Stimulated activated naive CD4-positive, alpha-beta T cell treated with Interleukin-2 at 50 U/mL for 16 hours (primary cell): ENCODE measurements around the gene SOAT2.
A peak's percentile ranks its signal among the peaks of the same experiment; 100 is the strongest.

ENCODE experiments used
- DNase-seq: peaks from one replicate; lab custom pipeline; 2025; lab: John Stamatoyannopoulos, UW

The SOAT2 gene, protein sequence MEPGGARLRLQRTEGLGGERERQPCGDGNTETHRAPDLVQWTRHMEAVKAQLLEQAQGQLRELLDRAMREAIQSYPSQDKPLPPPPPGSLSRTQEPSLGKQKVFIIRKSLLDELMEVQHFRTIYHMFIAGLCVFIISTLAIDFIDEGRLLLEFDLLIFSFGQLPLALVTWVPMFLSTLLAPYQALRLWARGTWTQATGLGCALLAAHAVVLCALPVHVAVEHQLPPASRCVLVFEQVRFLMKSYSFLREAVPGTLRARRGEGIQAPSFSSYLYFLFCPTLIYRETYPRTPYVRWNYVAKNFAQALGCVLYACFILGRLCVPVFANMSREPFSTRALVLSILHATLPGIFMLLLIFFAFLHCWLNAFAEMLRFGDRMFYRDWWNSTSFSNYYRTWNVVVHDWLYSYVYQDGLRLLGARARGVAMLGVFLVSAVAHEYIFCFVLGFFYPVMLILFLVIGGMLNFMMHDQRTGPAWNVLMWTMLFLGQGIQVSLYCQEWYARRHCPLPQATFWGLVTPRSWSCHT

DNA sequence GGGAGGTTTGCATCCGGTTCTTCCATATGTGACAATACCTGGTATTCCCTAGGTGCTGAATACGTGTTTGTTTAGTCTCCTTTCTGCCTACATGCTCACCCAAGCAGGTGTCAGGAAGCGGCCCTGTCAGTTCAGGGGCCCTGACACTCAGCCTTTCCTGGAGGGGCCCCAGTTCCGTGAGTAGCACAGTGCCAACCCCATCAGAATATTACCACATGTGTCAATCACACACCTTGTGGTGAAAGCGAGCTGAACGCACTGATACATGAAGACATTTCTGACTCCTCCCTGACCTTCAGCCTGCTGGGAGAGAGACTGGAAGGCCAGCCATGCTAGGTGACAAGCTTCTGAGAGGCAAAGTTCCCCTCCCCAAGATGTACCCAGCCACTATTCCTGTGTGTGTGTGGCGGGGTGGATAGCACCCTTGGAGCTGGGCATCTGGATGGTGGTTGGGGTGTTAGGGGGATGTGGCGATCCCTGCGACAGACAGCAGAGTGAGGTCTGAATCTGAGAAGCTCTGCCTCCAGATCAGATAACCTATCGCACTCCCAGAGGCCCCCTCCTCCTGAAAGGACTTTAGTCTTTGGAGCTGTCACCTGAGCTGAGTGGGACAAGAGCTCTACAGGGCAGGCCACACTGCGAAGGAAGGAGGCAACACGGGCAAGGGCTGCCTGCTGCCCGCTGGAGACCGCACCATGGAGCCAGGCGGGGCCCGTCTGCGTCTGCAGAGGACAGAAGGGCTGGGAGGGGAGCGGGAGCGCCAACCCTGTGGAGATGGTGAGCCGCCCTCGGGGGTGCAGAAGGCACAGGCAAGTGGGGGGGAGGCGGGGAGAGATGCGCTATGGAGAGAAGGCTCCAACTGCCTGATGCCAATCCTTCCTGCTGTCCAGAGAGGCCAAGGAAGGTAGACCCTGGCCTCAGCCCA is at the start of gene SOAT2:
TSS of gene SOAT2 (plus strand) at position 604 of the 925 bp plus-strand sequence. CDS start at position 696, 92 bp downstream.
- peak; percentile 34 for DNase-seq

DNA sequence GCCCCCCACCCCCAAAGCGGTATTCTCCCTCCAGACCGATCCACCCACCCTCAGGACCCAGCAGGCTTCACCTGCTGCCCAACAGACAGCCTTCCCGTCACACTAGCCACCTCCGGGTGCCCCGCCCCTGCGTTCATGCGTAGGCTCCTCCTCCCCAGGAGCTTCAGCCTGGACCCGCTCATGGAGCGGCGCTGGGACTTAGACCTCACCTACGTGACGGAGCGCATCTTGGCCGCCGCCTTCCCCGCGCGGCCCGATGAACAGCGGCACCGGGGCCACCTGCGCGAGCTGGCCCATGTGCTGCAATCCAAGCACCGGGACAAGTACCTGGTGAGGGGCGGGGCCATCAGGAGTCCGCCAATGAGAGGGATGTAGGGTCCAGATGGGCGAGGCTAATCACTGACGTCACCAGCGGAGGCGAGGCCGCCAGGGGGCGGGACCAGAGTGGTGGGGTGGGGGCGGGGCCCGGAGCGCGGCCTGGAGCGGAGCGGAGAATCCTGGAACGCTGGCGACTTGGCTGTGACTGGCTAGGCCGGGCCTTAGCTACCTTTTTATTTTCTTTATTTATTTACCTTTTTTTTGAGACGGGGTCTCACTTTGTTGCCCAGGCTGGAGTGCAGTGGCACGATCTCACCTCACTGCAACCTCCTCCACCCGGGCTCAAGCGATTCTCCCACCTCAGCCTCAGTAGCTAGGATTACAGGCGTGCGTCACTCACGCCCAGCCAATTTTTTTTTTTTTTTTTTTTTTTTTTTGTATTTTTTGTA is 49.0 kb upstream of the SOAT2 start:
- peak; percentile 92 for DNase-seq

DNA sequence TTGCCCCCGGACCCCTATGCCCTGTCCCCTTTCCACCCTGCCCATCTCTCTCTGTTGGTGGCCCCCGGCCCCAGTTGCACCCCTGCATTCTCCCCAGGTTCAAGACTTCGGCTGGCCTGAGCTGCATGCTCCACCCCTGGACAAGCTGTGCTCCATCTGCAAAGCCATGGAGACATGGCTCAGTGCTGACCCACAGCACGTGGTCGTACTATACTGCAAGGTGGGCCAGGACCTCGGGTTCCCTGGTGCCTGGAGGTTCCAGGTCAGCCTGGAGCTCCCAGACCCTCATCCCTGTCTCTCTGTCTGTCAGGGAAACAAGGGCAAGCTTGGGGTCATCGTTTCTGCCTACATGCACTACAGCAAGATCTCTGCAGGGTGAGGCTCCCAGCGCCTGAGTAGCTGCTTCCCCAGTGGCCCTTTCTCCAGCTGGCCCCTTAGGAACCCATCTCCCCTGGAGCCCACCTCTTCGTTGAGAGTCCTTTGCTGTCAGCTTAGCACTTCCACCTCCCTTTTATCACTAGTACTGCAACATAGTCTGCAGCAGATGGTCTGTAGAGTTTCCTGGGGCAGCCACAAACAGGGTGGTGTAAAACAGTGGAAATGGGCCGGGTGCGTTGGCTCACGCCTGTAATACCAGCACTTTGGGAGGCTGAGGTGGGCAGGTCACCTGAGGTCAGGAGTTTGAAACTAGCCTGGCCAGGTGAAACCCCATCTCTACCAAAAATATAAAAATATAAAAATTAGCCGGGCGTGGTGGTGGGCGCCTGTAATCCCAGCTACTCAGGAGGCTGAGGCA is 47.6 kb upstream of the SOAT2 start:
- DNase-seq, result no peak

DNA sequence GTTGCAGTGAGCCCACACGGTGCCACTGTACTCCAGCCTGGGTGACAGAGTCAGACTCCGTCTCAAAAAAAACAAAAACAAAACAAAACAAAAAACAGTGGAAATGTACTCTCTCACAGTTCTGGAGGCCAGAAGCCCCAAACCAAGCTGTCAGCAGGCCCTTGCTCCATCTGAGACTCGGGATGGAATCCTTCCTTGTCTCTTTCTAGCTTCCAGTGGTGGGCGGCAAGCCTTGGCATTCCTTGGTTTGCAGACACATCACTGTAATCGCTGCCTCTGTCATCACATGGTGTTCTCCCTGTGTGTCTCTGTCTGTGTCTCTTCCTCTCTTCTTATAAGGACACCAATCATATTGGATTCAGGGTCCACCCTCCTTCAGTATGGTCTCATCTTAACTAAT is 47.0 kb upstream of the SOAT2 start:
- no peak for DNase-seq

DNA sequence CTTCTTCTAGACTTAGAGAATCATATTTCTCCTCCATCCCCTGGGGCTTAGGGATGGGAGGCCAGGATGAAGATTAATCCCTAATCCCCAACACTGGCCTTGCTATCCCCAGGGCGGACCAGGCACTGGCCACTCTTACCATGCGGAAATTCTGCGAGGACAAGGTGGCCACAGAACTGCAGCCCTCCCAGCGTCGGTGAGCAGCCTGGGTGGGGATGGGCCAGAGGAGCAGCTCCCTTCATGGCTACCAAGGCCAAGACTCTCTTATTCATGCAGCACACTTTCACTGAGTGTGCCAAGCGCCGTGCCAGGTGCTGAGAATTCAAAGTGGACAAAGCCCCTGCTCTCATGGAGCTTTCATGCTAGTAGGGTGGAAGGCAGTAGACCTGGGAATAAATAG is 46.4 kb upstream of the SOAT2 start:
- DNase-seq, result no peak

DNA sequence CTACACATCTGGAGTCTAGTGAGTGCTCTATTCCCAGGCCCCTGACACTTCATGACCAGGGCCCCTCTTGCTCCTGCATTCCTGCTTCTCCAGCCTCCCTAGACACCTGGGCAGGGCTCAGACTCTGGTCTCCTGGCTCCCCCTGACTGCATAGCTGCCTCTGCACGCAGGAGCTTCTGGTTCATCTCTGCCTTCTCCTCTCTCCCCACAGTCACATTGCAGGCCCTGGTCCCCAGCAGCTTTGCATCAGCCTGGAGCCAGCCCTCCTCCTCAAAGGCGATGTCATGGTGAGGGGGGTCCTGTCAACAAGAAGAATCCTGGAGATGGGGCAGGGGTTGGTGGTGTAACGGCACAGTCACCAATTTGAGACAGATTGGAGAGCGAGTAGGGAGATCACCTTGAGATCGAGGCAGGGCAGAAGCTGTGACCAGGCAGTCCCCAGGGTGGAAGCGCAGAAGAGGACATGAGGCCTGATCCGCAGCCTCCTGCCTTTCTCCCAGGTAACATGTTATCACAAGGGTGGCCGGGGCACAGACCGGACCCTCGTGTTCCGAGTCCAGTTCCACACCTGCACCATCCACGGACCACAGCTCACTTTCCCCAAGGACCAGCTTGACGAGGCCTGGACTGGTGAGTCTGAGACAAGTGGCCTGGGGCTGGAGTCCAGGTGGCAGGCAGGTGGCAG is 45.3 kb upstream of the SOAT2 start:
- no peak for DNase-seq

DNA sequence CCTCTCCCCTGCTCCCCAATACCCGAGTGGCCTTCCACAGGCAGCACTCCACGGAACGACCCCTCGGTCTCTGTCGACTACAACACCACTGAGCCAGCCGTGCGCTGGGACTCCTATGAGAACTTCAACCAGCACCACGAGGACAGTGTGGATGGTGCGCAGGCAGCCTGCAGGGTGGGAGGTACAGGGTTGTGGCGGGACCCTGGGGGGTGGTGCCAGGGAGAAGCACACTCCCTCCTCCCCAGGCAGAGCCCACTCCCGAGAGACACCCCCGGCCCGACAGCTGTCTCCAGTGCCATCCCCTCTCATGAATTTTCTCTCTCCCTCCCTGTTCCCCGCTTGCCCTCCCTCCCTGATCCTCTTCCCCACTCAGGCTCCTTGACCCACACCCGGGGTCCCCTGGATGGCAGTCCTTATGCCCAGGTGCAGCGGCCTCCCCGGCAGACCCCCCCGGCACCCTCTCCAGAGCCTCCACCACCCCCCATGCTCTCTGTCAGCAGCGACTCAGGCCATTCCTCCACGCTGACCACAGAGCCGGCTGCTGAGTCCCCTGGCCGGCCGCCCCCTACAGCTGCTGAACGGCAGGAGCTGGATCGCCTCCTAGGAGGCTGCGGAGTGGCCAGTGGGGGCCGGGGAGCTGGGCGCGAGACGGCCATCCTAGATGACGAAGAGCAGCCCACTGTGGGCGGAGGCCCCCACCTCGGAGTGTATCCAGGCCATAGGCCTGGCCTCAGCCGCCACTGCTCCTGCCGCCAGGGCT is 44.4 kb upstream of the SOAT2 start:
- no peak for DNase-seq

DNA sequence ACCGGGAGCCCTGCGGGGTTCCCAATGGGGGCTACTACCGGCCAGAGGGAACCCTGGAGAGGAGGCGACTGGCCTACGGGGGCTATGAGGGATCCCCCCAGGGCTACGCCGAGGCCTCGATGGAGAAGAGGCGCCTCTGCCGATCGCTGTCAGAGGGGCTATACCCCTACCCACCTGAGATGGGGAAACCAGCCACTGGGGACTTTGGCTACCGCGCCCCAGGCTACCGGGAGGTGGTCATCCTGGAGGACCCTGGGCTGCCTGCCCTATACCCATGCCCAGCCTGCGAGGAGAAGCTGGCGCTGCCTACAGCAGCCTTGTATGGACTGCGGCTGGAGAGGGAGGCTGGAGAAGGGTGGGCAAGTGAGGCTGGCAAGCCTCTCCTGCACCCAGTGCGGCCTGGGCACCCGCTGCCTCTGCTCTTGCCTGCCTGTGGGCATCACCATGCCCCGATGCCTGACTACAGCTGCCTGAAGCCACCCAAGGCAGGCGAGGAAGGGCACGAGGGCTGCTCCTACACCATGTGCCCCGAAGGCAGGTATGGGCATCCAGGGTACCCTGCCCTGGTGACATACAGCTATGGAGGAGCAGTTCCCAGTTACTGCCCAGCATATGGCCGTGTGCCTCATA is 43.7 kb upstream of the SOAT2 start:
- no peak for DNase-seq

DNA sequence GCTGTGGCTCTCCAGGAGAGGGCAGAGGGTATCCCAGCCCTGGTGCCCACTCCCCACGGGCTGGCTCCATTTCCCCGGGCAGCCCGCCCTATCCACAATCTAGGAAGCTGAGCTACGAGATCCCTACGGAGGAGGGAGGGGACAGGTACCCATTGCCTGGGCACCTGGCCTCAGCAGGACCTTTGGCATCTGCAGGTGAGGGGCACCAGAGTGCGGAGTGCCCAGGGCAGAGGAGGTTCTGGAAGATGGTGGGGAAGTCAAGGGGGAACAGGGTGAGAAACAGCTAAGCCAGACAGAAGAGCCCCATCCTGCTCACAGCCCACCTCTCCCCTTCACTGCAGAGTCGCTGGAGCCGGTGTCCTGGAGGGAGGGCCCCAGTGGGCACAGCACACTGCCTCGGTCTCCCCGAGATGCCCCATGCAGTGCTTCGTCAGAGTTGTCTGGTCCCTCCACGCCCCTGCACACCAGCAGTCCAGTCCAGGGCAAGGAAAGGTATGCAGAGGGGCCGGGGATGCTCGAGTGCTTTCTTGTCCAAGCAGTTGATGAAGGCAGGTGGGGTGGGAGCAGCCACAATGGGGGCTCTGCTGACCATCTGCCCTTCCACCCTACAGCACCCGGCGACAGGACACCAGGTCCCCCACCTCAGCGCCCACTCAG is 43.1 kb upstream of the SOAT2 start:
- DNase-seq, result no peak

DNA sequence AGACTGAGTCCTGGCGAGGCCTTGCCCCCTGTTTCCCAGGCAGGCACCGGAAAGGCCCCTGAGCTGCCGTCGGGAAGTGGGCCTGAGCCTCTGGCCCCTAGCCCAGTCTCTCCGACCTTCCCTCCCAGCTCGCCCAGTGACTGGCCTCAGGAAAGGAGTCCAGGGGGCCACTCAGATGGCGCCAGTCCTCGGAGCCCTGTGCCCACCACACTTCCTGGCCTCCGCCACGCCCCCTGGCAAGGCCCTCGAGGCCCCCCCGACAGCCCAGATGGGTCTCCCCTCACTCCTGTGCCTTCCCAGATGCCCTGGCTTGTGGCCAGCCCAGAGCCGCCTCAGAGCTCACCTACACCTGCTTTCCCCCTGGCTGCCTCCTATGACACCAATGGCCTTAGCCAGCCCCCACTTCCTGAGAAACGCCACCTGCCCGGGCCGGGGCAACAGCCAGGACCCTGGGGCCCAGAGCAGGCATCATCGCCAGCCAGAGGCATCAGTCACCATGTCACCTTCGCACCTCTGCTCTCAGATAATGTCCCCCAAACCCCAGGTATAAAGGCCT is 42.5 kb upstream of the SOAT2 start:
- no peak for DNase-seq

DNA sequence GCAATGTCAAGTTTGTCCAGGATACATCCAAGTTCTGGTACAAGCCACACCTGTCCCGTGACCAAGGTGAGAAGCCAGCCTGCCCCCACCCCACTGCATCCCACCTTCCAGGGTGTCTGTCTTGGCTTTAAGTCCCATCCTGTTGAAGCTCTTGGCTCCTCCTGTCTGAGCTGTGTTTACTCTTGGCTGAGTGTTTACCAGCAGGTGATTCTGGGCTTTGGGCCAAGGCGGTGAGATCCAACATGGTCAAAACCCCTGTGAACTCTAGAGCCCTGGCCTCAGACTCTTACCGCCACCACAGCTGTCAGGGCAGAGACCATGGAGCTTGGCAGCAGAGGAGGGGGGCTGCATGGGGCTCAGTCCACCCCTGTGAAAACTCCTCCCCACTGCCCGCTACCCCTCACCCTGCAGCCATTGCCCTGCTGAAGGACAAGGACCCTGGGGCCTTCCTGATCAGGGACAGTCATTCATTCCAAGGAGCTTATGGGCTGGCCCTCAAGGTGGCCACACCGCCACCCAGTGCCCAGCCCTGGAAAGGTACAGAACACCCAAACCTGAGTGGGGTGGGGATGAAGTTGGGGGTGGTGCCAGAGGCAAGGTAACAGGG is 41.8 kb upstream of the SOAT2 start:
- no peak for DNase-seq

DNA sequence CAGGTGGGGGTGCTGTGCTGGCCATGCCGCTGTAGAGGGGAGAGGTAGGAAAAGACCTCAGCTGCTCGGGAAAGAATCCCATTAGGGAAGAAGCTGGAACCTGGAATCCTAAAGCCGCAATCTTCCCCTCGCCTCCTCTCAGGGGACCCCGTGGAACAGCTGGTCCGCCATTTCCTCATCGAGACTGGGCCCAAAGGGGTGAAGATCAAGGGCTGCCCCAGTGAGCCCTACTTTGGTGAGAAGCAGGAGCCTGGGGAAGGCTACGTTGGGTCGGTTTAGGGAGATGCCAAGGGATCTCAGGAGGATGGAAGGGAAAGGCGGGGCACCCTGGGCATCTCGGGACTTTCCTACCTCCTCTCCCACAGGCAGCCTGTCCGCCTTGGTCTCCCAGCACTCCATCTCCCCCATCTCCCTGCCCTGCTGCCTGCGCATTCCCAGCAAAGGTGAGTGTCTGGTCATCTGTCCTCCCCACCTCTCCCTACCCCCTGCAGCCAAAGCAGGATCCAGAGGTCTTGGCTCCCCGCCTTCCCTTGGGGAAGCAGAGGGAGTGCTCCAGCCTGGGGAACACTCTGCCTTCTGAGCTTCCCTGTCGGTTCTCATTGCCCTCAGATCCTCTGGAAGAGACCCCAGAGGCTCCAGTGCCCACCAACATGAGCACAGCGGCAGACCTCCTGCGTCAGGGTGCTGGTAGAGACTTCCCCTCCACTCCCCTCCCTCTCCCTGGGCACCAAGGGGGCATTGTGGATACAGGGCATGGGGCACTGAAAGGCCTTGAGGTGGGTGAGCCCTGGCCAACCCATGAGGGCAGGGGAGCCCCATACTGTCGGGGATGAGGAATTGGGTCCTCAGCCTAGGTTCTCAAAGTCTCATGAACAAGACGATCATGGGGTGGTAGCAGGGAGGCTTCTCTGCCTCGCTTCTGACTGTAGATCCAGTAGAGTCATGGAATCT is 41.0 kb upstream of the SOAT2 start:
- no peak for DNase-seq

DNA sequence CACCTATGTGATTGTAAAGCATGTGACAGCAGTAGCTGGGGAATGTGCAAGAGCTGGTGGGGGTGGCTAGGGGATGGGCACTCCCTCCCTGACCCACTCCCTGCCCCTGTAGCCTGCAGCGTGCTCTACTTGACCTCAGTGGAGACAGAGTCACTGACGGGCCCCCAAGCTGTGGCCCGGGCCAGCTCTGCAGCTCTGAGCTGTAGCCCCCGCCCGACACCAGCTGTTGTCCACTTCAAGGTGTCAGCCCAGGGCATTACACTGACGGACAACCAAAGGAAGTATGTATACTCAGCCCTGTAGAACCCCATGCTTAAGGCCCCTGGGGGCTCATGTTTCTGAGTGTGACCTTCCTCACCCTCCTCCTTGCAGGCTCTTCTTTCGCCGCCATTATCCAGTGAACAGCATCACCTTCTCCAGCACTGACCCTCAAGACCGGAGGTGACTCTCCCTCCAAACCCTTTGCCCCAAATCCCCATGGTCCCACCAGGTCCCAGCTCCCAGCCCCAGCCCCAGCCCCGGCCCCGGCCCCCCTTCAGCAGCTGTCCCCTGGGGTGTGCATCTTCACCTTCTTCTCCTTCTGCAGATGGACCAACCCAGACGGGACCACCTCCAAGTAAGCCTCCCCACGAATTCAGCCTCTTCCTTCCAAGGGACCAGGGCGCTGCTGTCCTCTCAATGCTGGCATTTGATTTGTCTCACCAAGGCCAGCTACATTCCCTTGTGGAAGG is 40.1 kb upstream of the SOAT2 start:
- DNase-seq, result no peak

DNA sequence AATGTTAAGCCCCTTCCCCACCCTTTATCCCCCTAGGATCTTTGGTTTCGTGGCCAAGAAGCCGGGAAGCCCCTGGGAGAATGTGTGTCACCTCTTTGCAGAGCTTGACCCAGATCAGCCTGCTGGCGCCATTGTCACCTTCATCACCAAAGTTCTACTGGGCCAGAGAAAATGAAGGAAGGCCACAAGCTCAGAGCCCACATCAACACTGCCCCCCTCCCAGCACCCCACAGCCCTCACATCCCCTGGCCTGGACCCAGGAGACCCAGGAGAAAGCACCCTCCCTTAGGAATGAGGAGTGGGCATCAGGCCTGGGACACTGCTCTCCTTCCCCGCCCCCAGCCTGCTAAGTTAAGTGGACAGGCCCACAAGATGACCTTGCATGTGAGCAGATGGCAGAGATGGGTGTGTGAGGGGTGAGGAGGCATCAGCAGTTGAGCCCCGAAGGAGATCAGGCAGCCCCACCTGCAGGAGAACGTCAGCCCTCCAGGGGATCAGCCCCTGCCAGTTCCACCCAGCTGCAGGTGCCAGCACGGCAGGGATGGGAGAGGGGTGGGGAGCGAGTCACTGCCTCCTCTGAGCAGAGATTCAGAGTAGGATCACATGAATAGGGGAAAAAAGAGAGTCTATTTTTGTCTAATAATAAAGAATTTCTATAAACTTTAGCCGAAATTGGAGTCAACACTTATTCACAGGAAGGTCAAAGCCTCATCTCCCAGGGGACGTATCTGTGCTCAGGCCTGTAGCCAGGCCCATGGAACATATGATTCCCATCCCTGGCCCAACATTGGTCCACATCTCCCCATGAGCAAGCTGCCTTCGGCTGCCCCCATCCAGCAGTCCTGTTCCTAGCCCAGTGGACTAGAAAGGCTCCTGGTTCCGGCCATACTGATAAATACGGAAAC is 39.3 kb upstream of the SOAT2 start:
- no peak for DNase-seq
